ENCODE results near the gene TMSB4X.

The TMSB4X gene

DNA sequence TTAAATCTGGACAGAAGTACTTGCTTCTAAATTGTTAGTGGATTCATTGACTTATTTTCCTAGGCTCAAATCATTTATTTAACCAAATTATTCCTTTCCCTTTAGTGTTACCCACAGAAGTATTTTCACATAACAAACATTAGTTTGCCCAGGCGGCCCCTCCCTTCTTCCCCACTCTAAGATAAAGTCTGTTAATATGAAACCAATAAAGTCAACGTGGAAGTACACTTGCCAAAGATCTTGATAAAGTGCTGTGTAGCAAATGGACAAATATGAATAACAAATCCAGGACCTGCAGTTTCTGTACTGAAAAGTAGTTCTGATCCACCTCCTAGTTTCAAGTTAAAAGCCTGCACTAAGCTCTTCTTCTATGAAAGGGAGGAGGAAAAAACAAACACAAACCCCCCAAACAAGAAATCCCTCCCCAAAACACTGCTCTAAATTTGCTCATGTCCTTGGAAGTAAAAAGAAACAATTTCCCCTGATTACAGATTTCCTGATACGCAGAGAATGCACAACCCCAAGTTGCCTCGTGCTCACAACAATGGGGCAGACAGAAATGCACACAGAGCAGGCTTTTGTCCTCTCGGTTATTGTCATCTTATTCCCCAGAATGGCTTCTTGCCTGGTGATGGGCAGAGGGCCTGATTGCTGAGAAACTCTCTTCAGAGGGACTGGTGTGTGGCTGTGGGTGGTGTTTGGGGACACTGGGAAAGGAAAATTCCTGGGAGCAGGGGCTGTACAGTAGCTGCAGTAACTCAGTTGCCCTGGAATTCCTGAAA lies 23.2 kb downstream of the TMSB4X start:
- peaks cover 65% of the 10 kb centered on the region for H3K4me1 ChIP-seq (ENCODE audit: insufficient read depth, low read length, severe bottlenecking)
- no peak overlapping the region for H3K4me3 ChIP-seq (ENCODE audit: low read depth, low read length, poor library complexity, severe bottlenecking)
- peak overlapping the region; percentile 68 for H3K9ac ChIP-seq (ENCODE audit: low read length)
- H3K9me3 ChIP-seq (ENCODE audit: low read length), result no peaks in the 10 kb centered on the region
- H3K27me3 ChIP-seq (ENCODE audit: insufficient read depth, low read length), result no peaks in the 10 kb centered on the region
- no peaks in the 10 kb centered on the region for H3K9me2 ChIP-seq (ENCODE audit: low read depth, low read length)
- H3K79me2 ChIP-seq (ENCODE audit: insufficient read depth, low read length), result no peaks in the 10 kb centered on the region
- no peaks in the 10 kb centered on the region for H4K20me1 ChIP-seq (ENCODE audit: insufficient read depth, low read length)
- TF ChIP-seq, protein P1, sequence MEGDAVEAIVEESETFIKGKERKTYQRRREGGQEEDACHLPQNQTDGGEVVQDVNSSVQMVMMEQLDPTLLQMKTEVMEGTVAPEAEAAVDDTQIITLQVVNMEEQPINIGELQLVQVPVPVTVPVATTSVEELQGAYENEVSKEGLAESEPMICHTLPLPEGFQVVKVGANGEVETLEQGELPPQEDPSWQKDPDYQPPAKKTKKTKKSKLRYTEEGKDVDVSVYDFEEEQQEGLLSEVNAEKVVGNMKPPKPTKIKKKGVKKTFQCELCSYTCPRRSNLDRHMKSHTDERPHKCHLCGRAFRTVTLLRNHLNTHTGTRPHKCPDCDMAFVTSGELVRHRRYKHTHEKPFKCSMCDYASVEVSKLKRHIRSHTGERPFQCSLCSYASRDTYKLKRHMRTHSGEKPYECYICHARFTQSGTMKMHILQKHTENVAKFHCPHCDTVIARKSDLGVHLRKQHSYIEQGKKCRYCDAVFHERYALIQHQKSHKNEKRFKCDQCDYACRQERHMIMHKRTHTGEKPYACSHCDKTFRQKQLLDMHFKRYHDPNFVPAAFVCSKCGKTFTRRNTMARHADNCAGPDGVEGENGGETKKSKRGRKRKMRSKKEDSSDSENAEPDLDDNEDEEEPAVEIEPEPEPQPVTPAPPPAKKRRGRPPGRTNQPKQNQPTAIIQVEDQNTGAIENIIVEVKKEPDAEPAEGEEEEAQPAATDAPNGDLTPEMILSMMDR (IDR thresholded peaks at IDR 0.05; ENCODE audit: low read length), result no peak
- no peak for TF ChIP-seq EZH2 (IDR thresholded peaks at IDR 0.05; ENCODE audit: borderline replicate concordance, low read length)
- H2AFZ ChIP-seq (ENCODE audit: low read length), result 0 out of 2 replicates have a peak overlapping the region, but pooled peaks have one; percentile 73
- H3F3A ChIP-seq (ENCODE audit: insufficient read depth, low read length), result peaks cover 11% of the 10 kb centered on the region
- H3K36me3 ChIP-seq (ENCODE audit: insufficient read depth, low read length), result no peaks in the 10 kb centered on the region
- peak overlapping the region; percentile 48 for H3K4me2 ChIP-seq (ENCODE audit: low read length)
- peak overlapping the region; percentile 99 for H3K27ac ChIP-seq (ENCODE audit: low read depth, low read length, poor library complexity, severe bottlenecking)

GRCh38 chrX:12999422-12999821 lies 24.5 kb downstream of the TMSB4X start:
- Histone ChIP-seq H3K9me2 (ENCODE audit: low read depth, low read length) (no peaks in the 10 kb centered on the region), H3K79me2 (ENCODE audit: insufficient read depth, low read length) (no peaks in the 10 kb centered on the region), H3K9ac (ENCODE audit: low read length) (peak overlapping the region; percentile 68), H3F3A (ENCODE audit: insufficient read depth, low read length) (peaks cover 11% of the 10 kb centered on the region), H3K9me3 (ENCODE audit: low read length) (no peaks in the 10 kb centered on the region), H4K20me1 (ENCODE audit: insufficient read depth, low read length) (no peaks in the 10 kb centered on the region), H3K36me3 (ENCODE audit: insufficient read depth, low read length) (no peaks in the 10 kb centered on the region), H3K4me1 (ENCODE audit: insufficient read depth, low read length, severe bottlenecking) (peaks cover 77% of the 10 kb centered on the region), H3K27ac (ENCODE audit: low read depth, low read length, poor library complexity, severe bottlenecking) (peak overlapping the region; percentile 99), H3K4me2 (ENCODE audit: low read length) (peak overlapping the region; percentile 68), H3K4me3 (ENCODE audit: low read depth, low read length, poor library complexity, severe bottlenecking) (peak overlapping the region; percentile 49), H2AFZ (ENCODE audit: low read length) (no peak overlapping the region), H3K27me3 (ENCODE audit: insufficient read depth, low read length) (no peaks in the 10 kb centered on the region)
- no peak for TF ChIP-seq EZH2 (IDR thresholded peaks at IDR 0.05; ENCODE audit: borderline replicate concordance, low read length)
- TF ChIP-seq, protein P1 (IDR thresholded peaks at IDR 0.05; ENCODE audit: low read length), result no peak

GRCh38 chrX:13000301-13000811 lies 25.4 kb downstream of the TMSB4X start:
- Histone ChIP-seq H3K9ac (ENCODE audit: low read length) (peak overlapping the region; percentile 68), H3K27ac (ENCODE audit: low read depth, low read length, poor library complexity, severe bottlenecking) (peak overlapping the region; percentile 99), H3K9me2 (ENCODE audit: low read depth, low read length) (no peaks in the 10 kb centered on the region), H3K4me3 (ENCODE audit: low read depth, low read length, poor library complexity, severe bottlenecking) (peak overlapping the region; percentile 49), H2AFZ (ENCODE audit: low read length) (no peak overlapping the region), H3K4me1 (ENCODE audit: insufficient read depth, low read length, severe bottlenecking) (peaks cover 86% of the 10 kb centered on the region), H4K20me1 (ENCODE audit: insufficient read depth, low read length) (no peaks in the 10 kb centered on the region), H3F3A (ENCODE audit: insufficient read depth, low read length) (peaks cover 13% of the 10 kb centered on the region), H3K4me2 (ENCODE audit: low read length) (peak overlapping the region; percentile 68), H3K36me3 (ENCODE audit: insufficient read depth, low read length) (no peaks in the 10 kb centered on the region), H3K9me3 (ENCODE audit: low read length) (no peaks in the 10 kb centered on the region), H3K27me3 (ENCODE audit: insufficient read depth, low read length) (no peaks in the 10 kb centered on the region), H3K79me2 (ENCODE audit: insufficient read depth, low read length) (no peaks in the 10 kb centered on the region)
- TF ChIP-seq, protein P1 (IDR thresholded peaks at IDR 0.05; ENCODE audit: low read length), result no peak
- no peak for TF ChIP-seq EZH2 (IDR thresholded peaks at IDR 0.05; ENCODE audit: borderline replicate concordance, low read length)
